GM19023 (cell line): ENCODE measurements around the gene RSRC1.
"Not testable (repeated sequence)": the region's sequence is repeated elsewhere in the genome, so short reads cannot be mapped to it uniquely, and the experiment has no call there.

Experiments used
- ATAC-seq: cut with Tn5 transposase; IDR thresholded peaks from one replicate; pipeline ENCODE4 v1.9.1; 2021; ENCODE audit warnings: mild to moderate bottlenecking, moderate library complexity; ENCODE audit not compliant: unreplicated experiment

RSRC1 gene

GRCh38 chr3:158312560-158313141 is 202.8 kb downstream of the RSRC1 start:
- ATAC-seq: no peak

GRCh38 chr3:158313338-158313927 is 203.5 kb downstream of the RSRC1 start:
- ATAC-seq: no peak

- ATAC-seq: peak; percentile 65
Measured at GRCh38 chr3:158314426-158315357, 204.8 kb downstream of the RSRC1 start.

GRCh38 chr3:158329696-158330441 is 220.0 kb downstream of the RSRC1 start:
- not testable (repeated sequence) for ATAC-seq

- no peak for ATAC-seq
Measured at GRCh38 chr3:158330870-158331269, 221.0 kb downstream of the RSRC1 start.

- ATAC-seq: no peak
Measured at GRCh38 chr3:158333736-158334135, 223.8 kb downstream of the RSRC1 start.

- no peak for ATAC-seq
Measured at GRCh38 chr3:158337110-158337509, 227.2 kb downstream of the RSRC1 start.

GRCh38 chr3:158339638-158340037 is 229.7 kb downstream of the RSRC1 start:
- ATAC-seq: no peak

- not testable (repeated sequence) for ATAC-seq
Measured at GRCh38 chr3:158340951-158341350, 231.1 kb downstream of the RSRC1 start.

GRCh38 chr3:158347966-158348365 is 238.1 kb downstream of the RSRC1 start:
- ATAC-seq: no peak

GRCh38 chr3:158350971-158351370 is 241.1 kb downstream of the RSRC1 start:
- ATAC-seq: no peak

- no peak for ATAC-seq
Measured at GRCh38 chr3:158352551-158352950, 242.7 kb downstream of the RSRC1 start.

- ATAC-seq: no peak
Measured at GRCh38 chr3:158354713-158355112, 244.8 kb downstream of the RSRC1 start.

- ATAC-seq: peak; percentile 91
Measured at GRCh38 chr3:158355623-158356588, 246.0 kb downstream of the RSRC1 start.

- ATAC-seq: no peak
Measured at GRCh38 chr3:158359339-158359738, 249.4 kb downstream of the RSRC1 start.

- ATAC-seq: no peak
Measured at GRCh38 chr3:158360756-158361448, 251.0 kb downstream of the RSRC1 start.

- no peak for ATAC-seq
Measured at GRCh38 chr3:158368271-158368670, 258.4 kb downstream of the RSRC1 start.

GRCh38 chr3:158369279-158369678 is 259.4 kb downstream of the RSRC1 start:
- no peak for ATAC-seq

- ATAC-seq: no peak
Measured at GRCh38 chr3:158379517-158379916, 269.6 kb downstream of the RSRC1 start.
